Mucosa of descending colon (tissue), 3 donors: ENCODE measurements around the gene FAM170B. TPM values are rescaled to one million over a fixed set of nuclear protein-coding genes. Genes with fewer than 3 reads are reported as not detected.

Experiments used
- ATAC-seq: fragments of 200-7000 bp; cut with Tn5 transposase; one replicate; pipeline ENCODE4 v1.9.1; 2020; ENCODE audit warnings: mild to moderate bottlenecking, moderate library complexity
- DNase-seq, 3 donors: peaks; one replicate each; pipeline ENCODE4 v3.0.0-alpha.2; 2020
- H3K36me3 ChIP-seq: fragments of 200-600 bp; one replicate; pipeline ENCODE4 v1.8.0; 2021; ENCODE audit warnings: low read depth, mild to moderate bottlenecking
- H3K4me1 ChIP-seq: fragments of 200-600 bp; one replicate; pipeline ENCODE4 v1.8.0; 2021; ENCODE audit warnings: low read depth, mild to moderate bottlenecking
- H3K4me3 ChIP-seq: fragments of 200-600 bp; one replicate; pipeline ENCODE4 v1.8.0; 2021; ENCODE audit warnings: mild to moderate bottlenecking
- H3K9me3 ChIP-seq: fragments of 200-600 bp; one replicate; pipeline ENCODE4 v1.8.0; 2021; ENCODE audit warnings: mild to moderate bottlenecking
- intact Hi-C, 2 donors: fragments of 100-400 bp; cut with DNase I in 1 of 2; cut with micrococcal nuclease in 1 of 2; formaldehyde crosslinking; loops; one replicate each; pipeline versions ENCODE4 v1.11.0 to v1.11.1; 2022; cut with DNase I, micrococcal nuclease
- total RNA-seq, 3 donors: library from RNA; stranded (reverse); fragmentation: NEBNext Ultra II Directional in 2 of 3; extraction: Animal tissue kit (Norgen Biotek cat#: 25700) in 2 of 3; gene quantifications; one replicate each; pipeline versions ENCODE4 v1.2.1 to v1.2.4, GENCODE V29; 2021 to 2023
- TF ChIP-seq, protein P1 (sequence below): fragments of 200-600 bp; IDR thresholded peaks from one replicate; pipeline ENCODE4 v1.8.0; 2022; ENCODE audit warnings: antibody characterized with exemption, mild to moderate bottlenecking
- donor health status: DM: no; HTN: no; CAD: no; lungs with moderate emphysema.
- donor health status: DM: no; HTN: no; CAD: no.
- donor health status: DM: no; HTN: yes; CAD: no.

FAM170B gene
- total RNA-seq, 3 donors from 2014 or later = not detected

DNA sequence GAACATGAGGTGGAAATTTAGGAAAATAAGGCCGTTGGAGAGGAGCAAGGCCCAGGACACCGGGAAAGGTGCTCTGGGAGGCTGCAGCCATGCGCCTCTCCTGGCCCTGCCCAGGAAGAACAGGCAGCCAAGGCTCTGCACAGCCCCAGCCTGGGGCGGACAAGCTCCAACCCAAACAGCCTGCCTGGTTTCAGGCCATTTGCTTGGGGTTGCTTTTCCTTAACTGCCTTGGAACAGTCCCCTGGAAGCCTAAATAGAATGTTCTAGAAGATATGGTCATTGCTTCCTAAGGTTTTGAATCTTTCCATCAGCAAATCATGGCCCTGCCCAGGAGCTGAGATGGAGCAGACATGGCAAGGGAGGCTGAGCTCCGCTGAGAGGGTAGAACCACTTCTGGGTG lies 29.5 kb downstream of the FAM170B start:
- Histone ChIP-seq H3K4me1 (peaks cover 3% of the 10 kb centered on the region), H3K4me3 (no peak overlapping the region), H3K36me3 (no peaks in the 10 kb centered on the region), H3K9me3 (no peaks in the 10 kb centered on the region)
- intact Hi-C loops = no loop called here
- DNase-seq = no peak
- no peak for ATAC-seq
- TF ChIP-seq, protein P1, sequence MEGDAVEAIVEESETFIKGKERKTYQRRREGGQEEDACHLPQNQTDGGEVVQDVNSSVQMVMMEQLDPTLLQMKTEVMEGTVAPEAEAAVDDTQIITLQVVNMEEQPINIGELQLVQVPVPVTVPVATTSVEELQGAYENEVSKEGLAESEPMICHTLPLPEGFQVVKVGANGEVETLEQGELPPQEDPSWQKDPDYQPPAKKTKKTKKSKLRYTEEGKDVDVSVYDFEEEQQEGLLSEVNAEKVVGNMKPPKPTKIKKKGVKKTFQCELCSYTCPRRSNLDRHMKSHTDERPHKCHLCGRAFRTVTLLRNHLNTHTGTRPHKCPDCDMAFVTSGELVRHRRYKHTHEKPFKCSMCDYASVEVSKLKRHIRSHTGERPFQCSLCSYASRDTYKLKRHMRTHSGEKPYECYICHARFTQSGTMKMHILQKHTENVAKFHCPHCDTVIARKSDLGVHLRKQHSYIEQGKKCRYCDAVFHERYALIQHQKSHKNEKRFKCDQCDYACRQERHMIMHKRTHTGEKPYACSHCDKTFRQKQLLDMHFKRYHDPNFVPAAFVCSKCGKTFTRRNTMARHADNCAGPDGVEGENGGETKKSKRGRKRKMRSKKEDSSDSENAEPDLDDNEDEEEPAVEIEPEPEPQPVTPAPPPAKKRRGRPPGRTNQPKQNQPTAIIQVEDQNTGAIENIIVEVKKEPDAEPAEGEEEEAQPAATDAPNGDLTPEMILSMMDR = no peak

DNA sequence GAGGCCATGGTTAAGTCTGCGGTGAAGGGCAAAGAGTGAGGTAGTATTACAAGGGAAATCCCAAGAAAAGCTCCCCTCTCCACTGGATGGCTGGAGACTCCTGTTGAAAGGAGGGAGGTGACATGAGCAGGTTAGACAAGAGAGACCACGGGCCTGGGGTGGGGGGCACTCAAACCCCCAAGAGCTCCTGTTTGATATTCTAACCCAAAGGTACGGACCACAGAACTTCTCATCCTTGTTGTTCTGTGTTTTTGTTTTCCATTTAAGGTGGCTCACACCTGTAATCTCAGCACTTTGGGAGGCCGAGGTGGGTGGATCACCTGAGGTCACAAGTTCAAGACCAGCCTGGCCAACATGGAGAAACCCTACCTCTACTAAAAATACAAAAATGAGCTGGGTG lies 30.1 kb downstream of the FAM170B start:
- Histone ChIP-seq H3K36me3 (no peaks in the 10 kb centered on the region), H3K9me3 (no peaks in the 10 kb centered on the region), H3K4me1 (peaks cover 3% of the 10 kb centered on the region), H3K4me3 (no peak overlapping the region)
- intact Hi-C loops = no loop called here
- ATAC-seq (no peak), DNase-seq (no peak)
- TF ChIP-seq, protein P1 = no peak

DNA sequence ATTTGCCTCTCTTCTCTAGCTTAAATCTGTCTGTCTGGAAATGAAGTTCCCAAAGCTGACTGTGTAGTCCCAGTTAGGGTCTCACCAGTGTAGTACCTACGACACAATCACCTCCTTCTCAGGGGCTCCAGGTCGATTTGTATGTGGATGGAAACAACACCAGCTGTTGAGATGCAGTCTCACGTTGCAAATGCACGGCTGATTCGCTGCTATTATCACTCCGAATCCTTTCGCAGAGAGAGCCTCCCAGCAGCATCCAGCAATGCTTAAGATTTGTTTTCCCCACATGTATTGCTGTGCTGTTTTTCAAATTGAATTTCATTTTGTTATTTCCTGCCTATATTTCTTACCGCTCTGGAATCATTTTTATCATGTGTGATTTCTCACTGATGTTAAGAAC lies 34.8 kb downstream of the FAM170B start:
- H3K36me3 ChIP-seq = no peaks in the 10 kb centered on the region
- no peaks in the 10 kb centered on the region for H3K9me3 ChIP-seq
- TF ChIP-seq, protein P1 = no peak
- H3K4me3 ChIP-seq = no peak overlapping the region
- H3K4me1 ChIP-seq = no peaks in the 10 kb centered on the region
- ATAC-seq = no peak
- intact Hi-C loops = no loop called here
- no peak for DNase-seq

DNA sequence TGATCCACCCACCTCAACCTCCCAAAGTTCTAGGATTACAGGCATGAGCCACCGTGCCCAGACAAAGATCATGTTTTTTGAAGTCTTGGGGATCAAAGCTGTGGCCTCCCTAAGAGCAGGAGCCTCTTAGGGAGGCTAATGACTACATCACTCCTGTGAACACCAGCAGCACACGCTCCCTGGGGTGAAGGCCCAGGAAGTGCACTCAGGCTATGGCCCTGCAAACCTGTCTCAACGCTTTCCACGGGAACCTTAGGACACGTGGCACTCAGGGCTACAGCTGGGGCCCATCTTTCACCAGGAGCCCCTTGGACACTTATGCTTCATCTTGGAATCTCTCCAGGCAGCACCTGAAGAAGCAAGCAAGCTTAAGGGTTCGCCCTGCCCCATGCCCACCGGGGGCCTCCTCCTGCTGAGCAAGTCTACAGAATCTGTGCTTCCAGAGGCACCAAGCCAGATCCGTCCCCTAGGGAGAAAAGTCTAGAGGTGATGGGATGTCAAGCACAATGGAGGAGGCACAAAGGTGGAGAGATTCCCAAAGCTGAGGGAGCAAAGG lies 36.9 kb downstream of the FAM170B start:
- Histone ChIP-seq H3K4me1 (no peaks in the 10 kb centered on the region), H3K4me3 (no peak overlapping the region), H3K36me3 (no peaks in the 10 kb centered on the region), H3K9me3 (no peaks in the 10 kb centered on the region)
- TF ChIP-seq, protein P1 = no peak
- DNase-seq (no peak), ATAC-seq (no peak)
- intact Hi-C loops = no loop called here

DNA sequence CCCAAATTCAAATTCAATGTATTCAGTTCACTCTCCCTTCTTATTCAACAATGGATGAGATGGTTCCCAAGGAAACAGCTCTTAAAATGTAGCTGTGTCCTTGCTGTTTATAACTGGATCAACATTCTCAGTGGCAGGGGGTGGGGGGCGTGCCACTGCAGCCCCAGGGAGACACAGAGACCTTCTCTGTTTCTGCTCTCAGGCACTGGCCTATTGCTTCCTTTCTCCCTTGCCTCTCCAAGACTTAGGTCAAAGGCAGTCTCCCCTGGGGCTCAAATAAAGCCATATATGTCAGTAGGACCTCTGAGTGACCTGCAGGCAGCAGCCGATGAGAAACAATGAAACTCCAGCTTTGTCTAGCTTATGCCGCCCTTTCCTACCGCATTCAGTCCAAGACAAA lies 39.2 kb downstream of the FAM170B start:
- intact Hi-C loops = no loop called here
- DNase-seq (no peak), ATAC-seq (no peak)
- Histone ChIP-seq H3K36me3 (no peaks in the 10 kb centered on the region), H3K4me1 (peaks cover 2% of the 10 kb centered on the region), H3K9me3 (no peaks in the 10 kb centered on the region), H3K4me3 (no peak overlapping the region)
- TF ChIP-seq, protein P1 = no peak

DNA sequence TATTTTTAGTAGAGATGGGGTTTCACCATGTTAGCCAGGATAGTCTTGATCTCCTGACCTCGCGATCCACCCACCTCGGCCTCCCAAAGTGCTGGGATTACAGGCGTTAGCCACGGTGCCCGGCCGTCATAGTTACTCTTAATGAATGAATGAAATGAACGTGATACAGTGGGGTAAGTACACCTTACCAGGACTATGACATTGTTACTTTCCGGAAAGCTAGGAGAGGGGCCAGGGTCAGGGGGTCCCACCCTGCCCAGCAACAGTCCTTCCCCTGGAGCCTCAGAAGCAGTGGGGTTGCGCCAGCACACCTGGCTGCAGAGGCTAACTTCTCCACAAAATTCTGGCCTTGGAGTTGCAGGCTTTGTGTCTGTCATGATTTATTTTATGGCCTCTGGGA lies 39.9 kb downstream of the FAM170B start:
- intact Hi-C loops = no loop called here
- DNase-seq = no peak
- Histone ChIP-seq H3K36me3 (no peaks in the 10 kb centered on the region), H3K4me1 (peaks cover 2% of the 10 kb centered on the region), H3K9me3 (no peaks in the 10 kb centered on the region), H3K4me3 (no peak overlapping the region)
- TF ChIP-seq, protein P1 = no peak
- no peak for ATAC-seq
